HCT116 (cell line): ENCODE measurements around the gene GFOD2.

Experiments
- ATF3 ChIP-seq: IDR thresholded peaks from 2 replicates; pipeline ENCODE4 v1.6.1; 2012
- EZH2phosphoT487 ChIP-seq: fragments of 200-600 bp; IDR thresholded peaks from 2 replicates; pipeline ENCODE4 v1.6.1; 2018; ENCODE audit warnings: antibody characterized with exemption, borderline replicate concordance
- JUND ChIP-seq: IDR thresholded peaks from 2 replicates; pipeline ENCODE4 v1.6.1; 2012
- POLR2A ChIP-seq: IDR thresholded peaks from 2 replicates; pipeline ENCODE4 v1.7.0; 2011; ENCODE audit warnings: borderline replicate concordance; ENCODE audit not compliant: insufficient read depth, insufficient read length; ENCODE audit errors: extremely low read depth
- POLR2AphosphoS5 ChIP-seq: IDR thresholded peaks from 2 replicates; pipeline ENCODE4 v1.6.1; 2011; ENCODE audit warnings: mild to moderate bottlenecking, low read depth, low read length, moderate library complexity
- REST ChIP-seq: IDR thresholded peaks from 2 replicates; pipeline ENCODE4 v1.6.1; 2012; ENCODE audit warnings: low read depth
- SP1 ChIP-seq: IDR thresholded peaks from 2 replicates; pipeline ENCODE4 v1.6.1; 2012; ENCODE audit warnings: low read depth
- SRF ChIP-seq: IDR thresholded peaks from 2 replicates; pipeline ENCODE4 v1.6.1; 2012; ENCODE audit warnings: low read depth
- YY1 ChIP-seq: IDR thresholded peaks from 2 replicates; pipeline ENCODE4 v1.6.1; 2011; ENCODE audit warnings: low read length, low read depth, moderate library complexity, mild to moderate bottlenecking; ENCODE audit not compliant: insufficient replicate concordance; ENCODE audit errors: extremely low read depth
- ZBTB33 ChIP-seq: IDR thresholded peaks from 2 replicates; pipeline ENCODE4 v1.6.1; 2011; ENCODE audit warnings: mild to moderate bottlenecking, low read length, moderate library complexity; ENCODE audit not compliant: insufficient replicate concordance; ENCODE audit errors: extremely low read depth
- ZFX ChIP-seq: fragments of 450-650 bp; IDR thresholded peaks from 2 replicates; pipeline ENCODE4 v1.6.1; 2017
- TF ChIP-seq, protein P1 (sequence below), 3 experiments: fragments of 200-600 bp in 1 of 3; sonication (generic) in 1 of 3; IDR thresholded peaks in 2 of 3; conservative IDR thresholded peaks in 1 of 3; 2 replicates each; pipeline ENCODE4 v1.5.1; 2012 to 2017; ENCODE audit warnings: low read depth in 2 of 3, low read length in 2 of 3, antibody characterized with exemption in 1 of 3, borderline replicate concordance in 1 of 3, control low read depth in 1 of 3, mild to moderate bottlenecking in 1 of 3, mixed read lengths in 1 of 3, mixed run types in 1 of 3, moderate library complexity in 1 of 3; ENCODE audit not compliant: insufficient read depth in 1 of 3

- TF ChIP-seq, protein P1, sequence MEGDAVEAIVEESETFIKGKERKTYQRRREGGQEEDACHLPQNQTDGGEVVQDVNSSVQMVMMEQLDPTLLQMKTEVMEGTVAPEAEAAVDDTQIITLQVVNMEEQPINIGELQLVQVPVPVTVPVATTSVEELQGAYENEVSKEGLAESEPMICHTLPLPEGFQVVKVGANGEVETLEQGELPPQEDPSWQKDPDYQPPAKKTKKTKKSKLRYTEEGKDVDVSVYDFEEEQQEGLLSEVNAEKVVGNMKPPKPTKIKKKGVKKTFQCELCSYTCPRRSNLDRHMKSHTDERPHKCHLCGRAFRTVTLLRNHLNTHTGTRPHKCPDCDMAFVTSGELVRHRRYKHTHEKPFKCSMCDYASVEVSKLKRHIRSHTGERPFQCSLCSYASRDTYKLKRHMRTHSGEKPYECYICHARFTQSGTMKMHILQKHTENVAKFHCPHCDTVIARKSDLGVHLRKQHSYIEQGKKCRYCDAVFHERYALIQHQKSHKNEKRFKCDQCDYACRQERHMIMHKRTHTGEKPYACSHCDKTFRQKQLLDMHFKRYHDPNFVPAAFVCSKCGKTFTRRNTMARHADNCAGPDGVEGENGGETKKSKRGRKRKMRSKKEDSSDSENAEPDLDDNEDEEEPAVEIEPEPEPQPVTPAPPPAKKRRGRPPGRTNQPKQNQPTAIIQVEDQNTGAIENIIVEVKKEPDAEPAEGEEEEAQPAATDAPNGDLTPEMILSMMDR (IDR thresholded peaks at IDR 0.05 in 2 of 3, conservative IDR thresholded peaks at IDR 0.05 in 1 of 3; ENCODE audit: borderline replicate concordance in 1 of 3, insufficient read depth in 1 of 3, low read depth in 2 of 3, low read length in 2 of 3) = no peak
- no peak for TF ChIP-seq REST
- TF ChIP-seq ZFX = no peak
- TF ChIP-seq YY1 = no peak
- no peak for TF ChIP-seq POLR2A
- no peak for TF ChIP-seq SRF
- no peak for TF ChIP-seq SP1
- no peak for TF ChIP-seq JUND
- TF ChIP-seq EZH2phosphoT487 = no peak
- no peak for TF ChIP-seq POLR2AphosphoS5
- TF ChIP-seq ATF3 = no peak
- TF ChIP-seq ZBTB33 = no peak
Observed at GRCh38 chr16:67676939-67677338, 42.2 kb downstream of the GFOD2 start.
